Loucy (cell line): ENCODE data around the gene ZNF134.

ENCODE experiments used
- H2AFZ ChIP-seq: fragments of 200-600 bp; sonication (generic); 2 replicates; pipeline ENCODE4 v1.6.0; 2016; ENCODE audit warnings: antibody characterized with exemption, mild to moderate bottlenecking, low read length, moderate library complexity
- H3F3A ChIP-seq: fragments of 200-600 bp; 2 replicates; pipeline ENCODE4 v1.6.0; 2016; ENCODE audit warnings: antibody characterized with exemption, low read depth, mild to moderate bottlenecking
- H3K27me3 ChIP-seq: fragments of 200-600 bp; sonication (generic); 2 replicates; pipeline ENCODE4 v1.6.1; 2014; ENCODE audit warnings: low read length, mild to moderate bottlenecking; ENCODE audit not compliant: insufficient read depth, poor library complexity, severe bottlenecking
- H3K36me3 ChIP-seq: fragments of 200-600 bp; sonication (generic); 2 replicates; pipeline ENCODE4 v1.6.1; 2016; ENCODE audit warnings: low read length; ENCODE audit not compliant: insufficient read depth
- H3K4me1 ChIP-seq: fragments of 200-600 bp; sonication (generic); 2 replicates; pipeline ENCODE4 v1.5.1; 2014; ENCODE audit warnings: low read length, mild to moderate bottlenecking; ENCODE audit not compliant: insufficient read depth, poor library complexity, severe bottlenecking
- H3K4me2 ChIP-seq: fragments of 200-600 bp; sonication (generic); 2 replicates; pipeline ENCODE4 v1.6.0; 2014; ENCODE audit warnings: antibody characterized with exemption, low read length, low read depth, mild to moderate bottlenecking; ENCODE audit not compliant: poor library complexity, severe bottlenecking
- H3K4me3 ChIP-seq: fragments of 200-600 bp; sonication (generic); 2 replicates; pipeline ENCODE4 v1.5.1; 2014; ENCODE audit warnings: low read length, mild to moderate bottlenecking, mixed read lengths; ENCODE audit not compliant: poor library complexity, severe bottlenecking
- H3K79me2 ChIP-seq: fragments of 200-600 bp; sonication (generic); 2 replicates; pipeline ENCODE4 v1.6.1; 2014; ENCODE audit warnings: low read length; ENCODE audit not compliant: insufficient read depth
- H3K9ac ChIP-seq: fragments of 200-600 bp; sonication (generic); 2 replicates; pipeline ENCODE4 v1.6.0; 2014; ENCODE audit warnings: mild to moderate bottlenecking, low read depth, low read length, moderate library complexity; ENCODE audit not compliant: poor library complexity, severe bottlenecking
- H3K9me2 ChIP-seq: fragments of 200-600 bp; sonication (generic); replicated peaks from 2 replicates; pipeline ENCODE4 v1.6.1; 2016; ENCODE audit warnings: low read depth, low read length, mixed read lengths
- H3K9me3 ChIP-seq: fragments of 200-600 bp; sonication (generic); 2 replicates; pipeline ENCODE4 v1.6.1; 2014; ENCODE audit warnings: mild to moderate bottlenecking, antibody characterized with exemption, low read length, low read depth; ENCODE audit not compliant: insufficient read depth
- H4K20me1 ChIP-seq: fragments of 200-600 bp; sonication (generic); 2 replicates; pipeline ENCODE4 v1.6.0; 2014; ENCODE audit warnings: antibody characterized with exemption, low read length, mild to moderate bottlenecking; ENCODE audit not compliant: insufficient read depth, poor library complexity, severe bottlenecking
- EZH2phosphoT487 ChIP-seq: fragments of 200-600 bp; IDR thresholded peaks from 2 replicates; pipeline ENCODE4 v1.6.1; 2018; ENCODE audit warnings: antibody characterized with exemption, mild to moderate bottlenecking, moderate library complexity, borderline replicate concordance
- TF ChIP-seq, protein P1 (sequence below): fragments of 200-600 bp; sonication (generic); conservative IDR thresholded peaks from 2 replicates; pipeline ENCODE4 v1.5.1; 2014; ENCODE audit warnings: mild to moderate bottlenecking, antibody characterized with exemption, low read length

The ZNF134 gene

DNA sequence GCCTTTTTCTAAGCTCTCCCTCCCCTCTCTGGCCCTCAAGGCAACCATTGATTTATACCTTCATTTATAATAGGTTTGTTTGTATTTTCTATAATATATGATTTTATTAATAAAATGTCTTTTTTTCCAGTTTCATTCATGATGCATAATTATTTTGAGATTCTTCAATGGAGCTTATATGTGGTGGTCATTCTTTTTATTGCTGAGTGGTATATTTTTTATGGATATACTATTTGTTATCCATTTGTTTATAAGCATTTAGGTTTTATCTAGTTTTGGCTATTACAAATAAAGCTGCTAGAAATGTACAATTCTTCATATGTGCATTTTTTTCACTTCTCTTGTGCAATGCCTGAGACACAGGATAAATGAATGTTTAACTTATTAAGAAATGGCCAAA is 29.7 kb downstream of the ZNF134 start:
- peaks cover 36% of the 10 kb centered on the region for H3K36me3 ChIP-seq
- H3K9me2 ChIP-seq: no peaks in the 10 kb centered on the region
- no peaks in the 10 kb centered on the region for H3K27me3 ChIP-seq
- H3F3A ChIP-seq: no peaks in the 10 kb centered on the region
- H3K9me3 ChIP-seq: peaks cover 31% of the 10 kb centered on the region
- no peak overlapping the region for H3K9ac ChIP-seq
- no peak overlapping the region for H3K4me3 ChIP-seq
- no peaks in the 10 kb centered on the region for H4K20me1 ChIP-seq
- H3K4me2 ChIP-seq: no peak overlapping the region
- no peak for TF ChIP-seq EZH2phosphoT487
- TF ChIP-seq, protein P1, sequence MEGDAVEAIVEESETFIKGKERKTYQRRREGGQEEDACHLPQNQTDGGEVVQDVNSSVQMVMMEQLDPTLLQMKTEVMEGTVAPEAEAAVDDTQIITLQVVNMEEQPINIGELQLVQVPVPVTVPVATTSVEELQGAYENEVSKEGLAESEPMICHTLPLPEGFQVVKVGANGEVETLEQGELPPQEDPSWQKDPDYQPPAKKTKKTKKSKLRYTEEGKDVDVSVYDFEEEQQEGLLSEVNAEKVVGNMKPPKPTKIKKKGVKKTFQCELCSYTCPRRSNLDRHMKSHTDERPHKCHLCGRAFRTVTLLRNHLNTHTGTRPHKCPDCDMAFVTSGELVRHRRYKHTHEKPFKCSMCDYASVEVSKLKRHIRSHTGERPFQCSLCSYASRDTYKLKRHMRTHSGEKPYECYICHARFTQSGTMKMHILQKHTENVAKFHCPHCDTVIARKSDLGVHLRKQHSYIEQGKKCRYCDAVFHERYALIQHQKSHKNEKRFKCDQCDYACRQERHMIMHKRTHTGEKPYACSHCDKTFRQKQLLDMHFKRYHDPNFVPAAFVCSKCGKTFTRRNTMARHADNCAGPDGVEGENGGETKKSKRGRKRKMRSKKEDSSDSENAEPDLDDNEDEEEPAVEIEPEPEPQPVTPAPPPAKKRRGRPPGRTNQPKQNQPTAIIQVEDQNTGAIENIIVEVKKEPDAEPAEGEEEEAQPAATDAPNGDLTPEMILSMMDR: no peak
- H3K79me2 ChIP-seq: no peaks in the 10 kb centered on the region
- H3K4me1 ChIP-seq: no peaks in the 10 kb centered on the region
- no peak overlapping the region for H2AFZ ChIP-seq

DNA sequence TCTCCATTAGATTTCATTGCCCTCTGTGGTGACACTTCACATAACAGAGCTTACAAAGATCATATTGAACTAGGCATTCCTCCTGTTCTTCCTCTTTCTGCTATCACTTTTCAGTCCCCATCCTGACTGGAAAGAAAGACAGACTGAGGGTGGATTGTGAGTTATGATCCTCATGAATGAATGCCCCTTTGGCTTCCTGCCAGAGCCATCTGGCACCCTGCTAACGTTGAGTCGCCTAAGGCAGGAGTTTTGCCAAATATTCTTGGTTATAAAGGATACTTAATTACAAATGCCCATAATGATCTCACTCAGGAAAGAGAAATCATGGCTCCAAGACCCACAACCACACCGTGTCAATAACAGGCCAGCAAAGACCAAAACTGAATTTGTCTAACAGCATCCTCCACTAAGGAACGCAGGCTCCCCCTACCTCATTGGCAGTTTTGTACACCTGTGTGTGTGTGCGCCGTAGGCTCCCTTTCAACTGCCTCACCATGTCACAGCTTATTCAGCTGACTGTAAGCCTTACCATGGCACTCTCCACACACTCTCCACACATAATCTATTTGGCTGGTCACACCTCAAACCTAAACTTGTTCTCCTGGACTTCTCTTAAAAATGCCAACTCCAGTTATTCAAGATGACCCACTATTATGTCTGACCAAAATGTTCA is 34.4 kb downstream of the ZNF134 start:
- H3K4me1 ChIP-seq: peaks cover 20% of the 10 kb centered on the region
- TF ChIP-seq EZH2phosphoT487: no peak
- TF ChIP-seq, protein P1: no peak
- H4K20me1 ChIP-seq: no peaks in the 10 kb centered on the region
- H3K79me2 ChIP-seq: no peaks in the 10 kb centered on the region
- no peak overlapping the region for H3K9ac ChIP-seq
- H3F3A ChIP-seq: no peaks in the 10 kb centered on the region
- H2AFZ ChIP-seq: no peak overlapping the region
- H3K4me3 ChIP-seq: no peak overlapping the region
- no peaks in the 10 kb centered on the region for H3K9me3 ChIP-seq
- no peak overlapping the region for H3K4me2 ChIP-seq
- no peaks in the 10 kb centered on the region for H3K36me3 ChIP-seq
- H3K27me3 ChIP-seq: no peaks in the 10 kb centered on the region
- H3K9me2 ChIP-seq: no peaks in the 10 kb centered on the region

DNA sequence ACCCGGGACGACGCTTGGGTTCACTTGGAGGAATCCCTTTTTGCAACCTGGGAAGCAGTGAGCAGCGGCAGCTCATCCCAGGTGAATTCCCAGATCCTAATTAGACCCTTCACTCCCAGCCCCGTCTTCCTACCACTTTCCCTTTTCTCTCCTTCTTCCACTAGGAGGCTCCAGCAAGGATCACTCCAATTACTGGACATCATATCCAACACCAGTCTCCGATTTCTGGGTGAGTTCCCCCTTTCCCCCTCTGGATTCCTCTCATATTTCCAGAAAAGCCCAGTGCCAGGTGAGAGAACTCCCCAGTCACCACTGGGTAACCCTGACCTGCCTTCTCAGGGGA is 37.6 kb downstream of the ZNF134 start:
- TF ChIP-seq, protein P1: no peak
- no peak for TF ChIP-seq EZH2phosphoT487
- Histone ChIP-seq H2AFZ (no peak overlapping the region), H3K36me3 (no peaks in the 10 kb centered on the region), H3F3A (no peaks in the 10 kb centered on the region), H3K4me1 (peaks cover 20% of the 10 kb centered on the region), H3K79me2 (no peaks in the 10 kb centered on the region), H3K9me2 (no peaks in the 10 kb centered on the region), H3K4me3 (peak overlapping the region; percentile 30), H3K9me3 (no peaks in the 10 kb centered on the region), H3K4me2 (peak overlapping the region; percentile 51), H4K20me1 (no peaks in the 10 kb centered on the region), H3K27me3 (no peaks in the 10 kb centered on the region), H3K9ac (peak overlapping the region; percentile 61)
